OCI-LY3 (cell line): ENCODE measurements around the gene RPUSD4.

ENCODE experiments used
- CTCF ChIP-seq: fragments of 200-600, 300-600 bp; sonication (generic); IDR thresholded peaks from 2 replicates; pipeline ENCODE4 v1.5.1; 2014; ENCODE audit warnings: antibody characterized with exemption, low read length, low read depth
- EZH2phosphoT487 ChIP-seq: fragments of 200-600 bp; shearing (Covaris generic); IDR thresholded peaks from 2 replicates; pipeline ENCODE4 v1.6.1; 2018; ENCODE audit warnings: antibody characterized with exemption, mixed run types, low read depth

DNA sequence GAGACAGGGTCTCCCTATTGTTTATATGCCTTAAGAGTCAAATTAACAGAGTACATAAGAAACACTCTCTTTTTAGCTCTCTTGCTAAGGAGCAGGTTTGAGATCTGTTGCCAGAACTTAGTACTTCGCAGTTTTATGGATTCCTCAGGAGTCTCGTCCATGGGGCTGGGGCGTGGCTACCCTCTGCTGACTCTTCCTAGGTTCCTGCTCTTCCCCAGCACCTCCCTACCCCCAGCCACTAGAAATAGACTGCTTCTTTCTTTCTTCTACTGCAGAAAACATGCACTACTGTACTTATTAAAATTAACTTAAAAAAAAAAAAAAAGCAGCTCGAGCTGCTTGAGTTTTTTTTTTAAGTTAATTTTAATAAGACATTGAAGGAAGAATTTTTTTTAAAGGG is 8.1 kb upstream of the RPUSD4 start:
- TF ChIP-seq CTCF = no peak
- TF ChIP-seq EZH2phosphoT487 = no peak
